GM13977 (cell line): ENCODE results near the gene THADA.

Experiments used
- DNase-seq: peaks from one replicate; pipeline ENCODE4 v3.0.0; 2012; ENCODE audit warnings: low spot score
- in situ Hi-C: fragments of 300-500 bp; cut with MboI; formaldehyde crosslinking; loops from one replicate; pipeline ENCODE4 v1.12.0; 2022; ENCODE audit warnings: low sequenced_read_pairs, low pct_unique_long_range_greater_than_20kb, mixed read lengths, inconsistent platforms; ENCODE audit not compliant: unreplicated experiment
- TF ChIP-seq, protein P1 (sequence below): IDR thresholded peaks from 2 replicates; pipeline ENCODE4 v1.5.1; 2012; ENCODE audit warnings: mild to moderate bottlenecking, control low read depth; ENCODE audit not compliant: insufficient read depth; ENCODE audit errors: extremely low read depth, missing control alignments

The THADA gene

DNA sequence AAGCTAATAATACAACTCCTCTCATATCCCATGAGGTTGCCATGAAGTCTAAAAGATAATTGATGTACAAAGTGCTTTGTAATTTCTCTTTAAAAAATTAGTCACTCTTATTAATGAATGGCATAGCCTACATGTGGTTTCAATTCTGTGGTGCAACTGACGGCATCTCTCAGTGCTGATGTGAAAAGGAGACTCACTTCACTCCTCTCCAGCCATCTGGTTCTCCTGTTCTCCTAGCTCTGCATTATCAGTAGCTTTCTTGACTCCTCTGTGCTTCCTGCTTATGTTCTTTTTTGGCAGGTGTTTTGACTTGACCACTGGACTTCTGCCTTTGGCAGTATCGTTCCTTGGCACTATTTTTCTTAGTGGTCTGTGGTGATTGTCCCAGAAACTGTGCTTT is 234.6 kb downstream of the THADA start:
- TF ChIP-seq, protein P1, sequence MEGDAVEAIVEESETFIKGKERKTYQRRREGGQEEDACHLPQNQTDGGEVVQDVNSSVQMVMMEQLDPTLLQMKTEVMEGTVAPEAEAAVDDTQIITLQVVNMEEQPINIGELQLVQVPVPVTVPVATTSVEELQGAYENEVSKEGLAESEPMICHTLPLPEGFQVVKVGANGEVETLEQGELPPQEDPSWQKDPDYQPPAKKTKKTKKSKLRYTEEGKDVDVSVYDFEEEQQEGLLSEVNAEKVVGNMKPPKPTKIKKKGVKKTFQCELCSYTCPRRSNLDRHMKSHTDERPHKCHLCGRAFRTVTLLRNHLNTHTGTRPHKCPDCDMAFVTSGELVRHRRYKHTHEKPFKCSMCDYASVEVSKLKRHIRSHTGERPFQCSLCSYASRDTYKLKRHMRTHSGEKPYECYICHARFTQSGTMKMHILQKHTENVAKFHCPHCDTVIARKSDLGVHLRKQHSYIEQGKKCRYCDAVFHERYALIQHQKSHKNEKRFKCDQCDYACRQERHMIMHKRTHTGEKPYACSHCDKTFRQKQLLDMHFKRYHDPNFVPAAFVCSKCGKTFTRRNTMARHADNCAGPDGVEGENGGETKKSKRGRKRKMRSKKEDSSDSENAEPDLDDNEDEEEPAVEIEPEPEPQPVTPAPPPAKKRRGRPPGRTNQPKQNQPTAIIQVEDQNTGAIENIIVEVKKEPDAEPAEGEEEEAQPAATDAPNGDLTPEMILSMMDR: no peak
- in situ Hi-C loops: no loop called here
- no peak for DNase-seq

DNA sequence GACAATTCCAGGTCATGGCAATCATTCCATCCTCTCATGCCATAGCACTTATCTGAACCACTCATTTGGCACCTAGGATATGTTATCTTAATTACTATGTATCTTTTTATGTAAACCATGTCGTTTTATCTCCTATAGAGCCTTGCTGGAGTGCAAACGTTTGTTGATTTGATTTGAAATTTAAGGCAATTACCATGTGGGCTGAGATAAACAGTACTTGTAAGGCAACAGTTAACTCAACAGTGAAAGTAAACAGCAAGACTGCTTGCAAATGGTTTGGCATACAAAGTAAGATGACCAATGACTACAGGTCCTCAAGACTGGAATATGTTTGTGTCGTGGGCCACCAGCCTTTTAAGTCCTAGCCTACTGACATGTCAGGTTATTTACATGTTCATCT is 235.7 kb downstream of the THADA start:
- no peak for DNase-seq
- TF ChIP-seq, protein P1: no peak
- in situ Hi-C loops: no loop called here

DNA sequence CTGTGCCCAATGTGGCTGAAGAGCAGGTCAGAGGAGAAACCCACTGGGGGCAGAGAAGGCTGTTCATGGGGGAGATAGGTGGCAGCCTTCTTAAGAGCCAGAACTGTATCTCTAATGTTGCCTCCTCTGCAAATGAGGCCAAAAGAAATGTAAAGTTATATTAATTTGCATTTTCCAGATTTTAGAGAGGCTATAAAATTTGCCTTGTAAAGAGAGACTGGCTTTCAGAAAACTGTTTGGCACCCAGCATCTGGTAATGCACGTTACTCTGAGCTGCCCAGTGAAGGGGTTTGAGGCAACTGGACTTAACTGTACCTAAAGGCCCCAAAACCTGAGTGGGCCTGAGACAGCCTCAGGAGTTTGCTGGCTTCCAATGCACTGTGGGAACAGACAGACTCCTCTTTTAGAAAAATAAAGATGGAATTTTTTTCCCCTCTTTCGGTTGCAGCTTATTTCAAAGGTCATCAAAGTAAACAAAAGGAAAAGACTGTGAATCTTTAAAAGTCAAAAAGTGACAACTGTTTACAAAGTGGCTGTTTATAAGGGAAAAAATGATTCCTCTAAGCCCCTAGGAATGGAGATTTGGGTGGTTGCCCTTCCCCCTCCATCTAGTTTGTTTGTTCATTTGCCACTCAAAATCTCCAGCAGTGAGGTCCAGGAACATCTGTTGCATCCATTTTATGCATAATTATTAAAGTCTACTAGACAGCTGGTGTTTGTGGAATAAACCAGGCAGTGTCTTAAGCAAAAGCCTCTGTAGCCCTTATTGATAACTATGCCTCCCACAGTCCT is 237.2 kb downstream of the THADA start:
- in situ Hi-C loops: no loop called here
- no peak for DNase-seq
- TF ChIP-seq, protein P1: no peak

DNA sequence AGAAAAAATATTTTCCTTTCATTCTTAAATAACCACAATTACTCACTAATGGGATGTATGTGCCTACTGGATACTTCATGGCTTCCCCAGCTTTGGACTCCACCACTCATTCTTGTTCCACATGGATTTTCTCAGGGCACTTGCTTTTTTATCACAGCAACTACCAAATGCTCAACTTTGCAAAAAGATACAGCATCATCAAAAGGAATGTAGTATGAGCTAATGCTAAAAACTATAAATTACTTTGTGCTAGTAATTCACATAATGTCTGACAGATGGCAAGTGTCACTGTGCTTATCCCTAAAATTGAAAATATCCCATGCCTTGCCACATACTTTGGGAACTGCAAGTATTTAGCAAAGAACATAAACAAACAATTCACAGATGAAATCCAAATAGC is 239.1 kb downstream of the THADA start:
- TF ChIP-seq, protein P1: no peak
- no peak for DNase-seq
- in situ Hi-C loops: no loop called here

DNA sequence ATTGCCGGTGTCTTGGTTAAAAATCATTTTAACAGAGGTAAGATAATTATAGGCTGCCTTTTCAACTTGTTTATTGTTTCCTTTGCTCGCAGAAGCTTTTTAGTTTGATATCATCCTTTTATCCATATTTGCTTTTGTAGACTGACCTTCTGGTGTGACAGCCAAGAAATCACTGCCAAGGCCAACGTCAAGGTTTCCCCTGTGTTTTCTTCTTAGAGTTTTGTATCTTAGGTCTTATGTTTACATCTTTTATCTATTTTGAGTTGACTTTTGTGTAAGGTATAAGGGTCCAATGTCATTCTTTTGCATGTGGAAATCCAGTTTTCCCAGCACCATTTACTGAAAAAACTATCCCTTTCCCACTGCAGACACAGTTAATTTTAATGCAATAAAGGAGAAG is 240.4 kb downstream of the THADA start:
- DNase-seq: no peak
- in situ Hi-C loops: no loop called here
- TF ChIP-seq, protein P1: no peak

DNA sequence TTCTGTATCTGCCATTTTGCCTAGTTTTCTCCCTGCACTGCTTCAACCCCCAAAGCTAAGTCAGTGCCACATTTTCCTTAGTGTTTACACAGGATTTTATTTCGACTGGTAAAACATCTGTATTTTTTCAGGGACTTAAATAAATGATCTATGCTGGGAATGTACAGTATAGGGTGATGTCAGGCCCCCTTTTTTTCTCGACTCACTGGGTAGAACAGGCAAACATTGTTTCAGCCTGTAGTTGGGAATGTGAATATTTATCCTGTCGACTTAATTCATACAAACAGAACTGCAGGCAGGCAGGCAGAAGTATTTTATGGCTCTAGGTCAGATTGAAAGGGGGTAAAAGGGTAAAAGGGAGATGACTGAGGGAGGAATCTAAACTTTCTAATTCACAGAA is 245.9 kb downstream of the THADA start:
- in situ Hi-C loops: no loop called here
- TF ChIP-seq, protein P1: no peak
- no peak for DNase-seq
